Esophagus (tissue), 2 donors: ENCODE measurements around the gene CDC42BPB. TPM values are rescaled to one million over a fixed set of nuclear protein-coding genes. Genes with fewer than 3 reads are reported as not detected.
"Not testable (repeated sequence)": the region's sequence is repeated elsewhere in the genome, so short reads cannot be mapped to it uniquely, and the experiment has no call there.

Source experiments
- H3K27ac ChIP-seq, 2 donors: one replicate each; pipeline ENCODE4 v1.5.1; 2013; ENCODE audit warnings: low read depth in 2 of 2, mild to moderate bottlenecking in 2 of 2, inconsistent platforms in 1 of 2, low read length in 1 of 2, moderate library complexity in 1 of 2
- H3K27me3 ChIP-seq, 2 donors: one replicate each; pipeline ENCODE4 v1.6.1; 2013; ENCODE audit warnings: low read length in 2 of 2, control low read depth in 1 of 2, mild to moderate bottlenecking in 1 of 2; ENCODE audit not compliant: insufficient read depth in 2 of 2, control insufficient read depth in 1 of 2
- H3K36me3 ChIP-seq, 2 donors: one replicate each; pipeline ENCODE4 v1.6.1; 2013; ENCODE audit warnings: low read length in 1 of 2; ENCODE audit not compliant: control insufficient read depth in 2 of 2, insufficient read depth in 2 of 2
- H3K4me1 ChIP-seq, 2 donors: one replicate each; pipeline ENCODE4 v1.6.1; 2013; ENCODE audit warnings: low read length in 1 of 2; ENCODE audit not compliant: control insufficient read depth in 2 of 2, insufficient read depth in 2 of 2
- H3K4me3 ChIP-seq, 2 donors: one replicate each; pipeline ENCODE4 v1.5.1; 2013; ENCODE audit warnings: low read length in 2 of 2, mild to moderate bottlenecking in 2 of 2, low read depth in 1 of 2, moderate library complexity in 1 of 2
- H3K9me3 ChIP-seq, 2 donors: one replicate each; pipeline ENCODE4 v1.6.1; 2013; ENCODE audit warnings: mild to moderate bottlenecking in 2 of 2, low read depth in 1 of 2, low read length in 1 of 2, moderate library complexity in 1 of 2; ENCODE audit not compliant: control insufficient read depth in 2 of 2, insufficient read depth in 1 of 2
- WGBS, 2 donors: extraction: QIAGEN DNeasy Blood & Tissue Kit; methylation state at CpG; one replicate each; pipeline ENCODE4 v1.1.7; 2013; 5-methylcytosine and 5-hydroxymethylcytosine counted together
- polyA plus RNA-seq, 2 donors: library from polyadenylated mRNA; stranded (reverse); fragments of 200-250 nt; gene quantifications; one replicate each; pipeline ENCODE4 v1.2.3, GENCODE V29; 2013
- donor health status: healthy with polysubstance abuse.
- donor health status: Bipolar disorder and iron deficiency.

CDC42BPB gene
- polyA plus RNA-seq, 2 donors, result 29.9 to 35.2 TPM

DNA sequence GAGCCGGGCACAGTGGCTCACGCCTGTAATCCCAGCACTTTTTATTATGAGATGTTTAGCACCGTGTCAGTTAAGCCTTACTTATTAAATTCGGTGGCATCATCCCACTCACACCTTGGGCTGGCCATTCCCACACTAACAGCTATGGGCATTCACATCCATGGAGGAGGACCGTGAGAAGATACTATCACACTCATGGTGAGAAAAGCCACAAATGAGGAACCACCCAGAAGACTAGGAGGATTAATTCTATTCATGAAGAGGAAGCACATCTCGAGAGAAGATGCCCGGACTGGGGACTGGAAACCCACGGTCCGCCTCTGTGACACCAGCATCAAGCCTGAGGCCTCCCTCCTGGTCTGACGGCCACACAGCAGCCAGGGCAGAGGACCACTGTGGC, 4.9 kb downstream of the CDC42BPB start:
- Histone ChIP-seq H3K4me1 (peaks cover 0 to 3% of the 10 kb centered on the region in 2 donors), H3K27me3 (no peaks in the 10 kb centered on the region), H3K4me3 (no peak overlapping the region), H3K27ac (peak overlapping the region in 1 of 2 donors; percentile 14), H3K36me3 (no peaks in the 10 kb centered on the region), H3K9me3 (no peaks in the 10 kb centered on the region)
- 76 to 81% methylated on average over 10 of the region's 10 CpGs for whole genome bisulfite sequencing, 2 donors

DNA sequence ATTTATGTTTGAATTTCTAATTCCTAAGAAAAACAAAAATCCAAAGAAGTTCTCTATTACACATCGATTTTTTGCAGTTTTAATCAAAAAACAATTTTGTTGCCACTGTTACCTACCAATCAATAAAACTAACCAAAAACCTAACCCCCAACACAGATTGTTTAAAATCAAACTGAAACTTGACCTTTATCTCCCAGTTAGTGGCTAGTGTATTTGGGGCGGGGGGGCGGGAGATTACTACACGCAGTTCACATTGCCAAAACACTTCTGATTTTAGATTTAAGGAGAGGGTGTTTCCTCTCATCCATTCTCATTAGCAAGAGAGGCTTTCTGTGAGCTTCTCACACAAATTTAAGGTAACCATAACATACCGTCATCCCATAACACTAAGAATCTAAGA, 6.4 kb downstream of the CDC42BPB start:
- Histone ChIP-seq H3K4me3 (no peak overlapping the region), H3K27me3 (no peaks in the 10 kb centered on the region), H3K9me3 (no peaks in the 10 kb centered on the region), H3K4me1 (peaks cover 0 to 3% of the 10 kb centered on the region in 2 donors), H3K36me3 (no peaks in the 10 kb centered on the region), H3K27ac (no peak overlapping the region)
- 65 to 86% methylated on average over 5 of the region's 5 CpGs for WGBS, 2 donors

DNA sequence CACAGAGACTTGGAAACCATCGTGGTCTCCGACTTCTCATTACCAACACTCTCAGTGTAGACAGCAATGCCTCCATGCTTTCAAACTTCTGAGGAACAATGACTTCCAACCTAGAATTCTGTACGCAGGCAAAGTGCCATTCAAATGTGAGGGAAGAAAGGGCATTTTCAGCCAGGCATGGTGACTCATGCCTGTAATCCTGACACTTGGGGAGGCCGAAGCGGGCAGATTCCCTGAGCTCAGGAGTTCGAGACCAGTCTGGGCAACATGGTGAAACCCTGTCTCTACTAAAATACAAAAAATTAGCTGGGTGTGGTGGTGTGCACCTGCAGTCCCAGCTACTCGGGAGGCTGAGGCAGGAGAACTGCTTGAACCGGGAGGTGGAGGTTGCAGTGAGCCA, 9.9 kb downstream of the CDC42BPB start:
- not testable (repeated sequence) for H3K27me3 ChIP-seq, H3K9me3 ChIP-seq, H3K4me3 ChIP-seq, H3K27ac ChIP-seq, H3K4me1 ChIP-seq, H3K36me3 ChIP-seq
- WGBS, 2 donors, result 88 to 93% methylated on average over 8 of the region's 8 CpGs

GRCh38 chr14:103045371-103045869, 11.9 kb downstream of the CDC42BPB start:
- H3K9me3 ChIP-seq, result peaks cover 0 to 5% of the 10 kb centered on the region in 2 donors
- H3K36me3 ChIP-seq, result peaks cover 0 to 8% of the 10 kb centered on the region in 2 donors
- H3K27me3 ChIP-seq, result no peaks in the 10 kb centered on the region
- no peak overlapping the region for H3K4me3 ChIP-seq
- WGBS, 2 donors, result 33 to 44% methylated on average over 15 of the region's 15 CpGs
- H3K4me1 ChIP-seq, result peaks cover 7 to 11% of the 10 kb centered on the region in 2 donors
- no peak overlapping the region for H3K27ac ChIP-seq

DNA sequence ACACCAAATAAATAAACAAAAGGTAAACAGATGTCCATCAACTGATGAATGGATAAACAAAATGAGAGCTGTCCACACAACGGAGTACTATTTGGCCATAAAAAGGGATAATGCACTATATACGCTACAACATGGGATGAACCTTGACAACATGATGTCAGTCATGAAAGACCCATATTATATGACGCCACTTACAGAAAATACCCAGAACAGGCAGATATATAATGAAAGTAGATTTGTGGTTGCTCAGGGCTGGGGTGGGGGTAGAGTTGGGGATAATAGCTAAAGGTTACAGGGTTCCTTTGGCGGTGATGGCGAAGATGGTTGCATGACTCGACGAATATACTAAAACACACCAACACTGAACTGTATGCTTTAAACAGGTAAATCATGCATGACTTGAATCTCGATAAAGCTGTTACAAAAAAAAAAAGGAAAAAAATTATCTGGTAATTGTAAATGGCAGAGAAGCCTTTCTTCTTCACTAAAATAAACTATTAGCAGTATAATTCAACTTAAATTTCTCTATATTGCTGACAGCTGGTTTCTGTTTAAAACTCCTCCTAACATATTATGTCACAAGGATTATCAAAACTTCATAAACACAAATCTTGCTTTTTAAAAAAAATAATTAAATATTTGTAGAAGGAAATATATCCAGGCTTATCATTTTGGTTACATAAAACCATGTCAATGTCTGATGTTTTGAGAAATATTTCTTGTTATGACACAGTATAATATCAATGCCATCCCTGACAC, 13.9 kb downstream of the CDC42BPB start:
- H3K9me3 ChIP-seq, result peaks cover 0 to 5% of the 10 kb centered on the region in 2 donors
- H3K27ac ChIP-seq, result no peak overlapping the region
- 82 to 86% methylated on average over 8 of the region's 8 CpGs for WGBS, 2 donors
- no peaks in the 10 kb centered on the region for H3K27me3 ChIP-seq
- peaks cover 0 to 8% of the 10 kb centered on the region in 2 donors for H3K36me3 ChIP-seq
- peaks cover 7 to 8% of the 10 kb centered on the region in 2 donors for H3K4me1 ChIP-seq
- H3K4me3 ChIP-seq, result no peak overlapping the region

GRCh38 chr14:103041464-103041863, 15.9 kb downstream of the CDC42BPB start:
- no peak overlapping the region for H3K27ac ChIP-seq
- peaks cover 7 to 8% of the 10 kb centered on the region in 2 donors for H3K4me1 ChIP-seq
- 97 to 99% methylated on average over 20 of the region's 20 CpGs for WGBS, 2 donors
- peaks cover 0 to 8% of the 10 kb centered on the region in 2 donors for H3K36me3 ChIP-seq
- H3K9me3 ChIP-seq, result peaks cover 0 to 5% of the 10 kb centered on the region in 2 donors
- no peak overlapping the region for H3K4me3 ChIP-seq
- H3K27me3 ChIP-seq, result no peaks in the 10 kb centered on the region

DNA sequence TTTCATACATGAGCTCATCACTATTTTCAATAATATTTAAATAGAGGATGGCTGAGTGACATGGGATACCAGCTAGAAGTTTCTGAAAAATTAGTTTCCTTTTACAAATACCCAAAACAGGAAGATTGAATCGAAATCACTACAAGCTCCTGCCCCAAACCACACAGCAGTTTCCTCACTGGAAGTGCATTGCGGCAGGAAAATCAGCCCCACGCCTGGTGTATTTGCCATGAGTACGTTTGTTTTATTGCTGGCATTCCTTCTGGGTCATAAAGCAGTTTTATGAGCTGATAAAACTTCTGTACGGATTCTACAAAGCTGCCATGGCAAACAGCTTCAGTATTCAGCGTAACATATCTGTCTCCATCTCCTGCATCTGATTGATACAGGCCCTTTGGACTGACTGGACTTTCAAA, 23.7 kb downstream of the CDC42BPB start:
- Histone ChIP-seq H3K27me3 (no peaks in the 10 kb centered on the region), H3K9me3 (no peaks in the 10 kb centered on the region), H3K36me3 (no peaks in the 10 kb centered on the region), H3K4me3 (no peak overlapping the region), H3K4me1 (peaks cover 0 to 5% of the 10 kb centered on the region in 2 donors), H3K27ac (no peak overlapping the region)
- 62 to 73% methylated on average over 6 of the region's 6 CpGs for WGBS, 2 donors

- H3K27ac ChIP-seq, result no peak overlapping the region
- peaks cover 3 to 9% of the 10 kb centered on the region in 2 donors for H3K4me1 ChIP-seq
- H3K36me3 ChIP-seq, result no peaks in the 10 kb centered on the region
- no peaks in the 10 kb centered on the region for H3K9me3 ChIP-seq
- WGBS, 2 donors, result 66 to 76% methylated on average over 9 of the region's 9 CpGs
- H3K27me3 ChIP-seq, result no peaks in the 10 kb centered on the region
- H3K4me3 ChIP-seq, result no peak overlapping the region
These were observed 25.4 kb downstream of the CDC42BPB start for GRCh38 chr14:103031956-103032355.

- no peak overlapping the region for H3K4me3 ChIP-seq
- no peaks in the 10 kb centered on the region for H3K36me3 ChIP-seq
- no peaks in the 10 kb centered on the region for H3K9me3 ChIP-seq
- no peaks in the 10 kb centered on the region for H3K27me3 ChIP-seq
- H3K27ac ChIP-seq, result peak overlapping the region; percentile 45 to 72
- H3K4me1 ChIP-seq, result peaks cover 3 to 9% of the 10 kb centered on the region in 2 donors
- 46 to 48% methylated on average over 6 of the region's 6 CpGs for WGBS, 2 donors
These were observed 25.8 kb downstream of the CDC42BPB start for GRCh38 chr14:103031566-103031911.
